Testis (tissue), 3 donors: Measurements from ENCODE around the gene CEP43. TPM values are rescaled to one million over a fixed set of nuclear protein-coding genes. Genes with fewer than 3 reads are reported as not detected.

ENCODE experiments used
- DNase-seq: peaks from one replicate; pipeline ENCODE4 v3.0.0-alpha.2; 2019
- H3K27ac ChIP-seq, 2 donors: fragments of 200-600 bp; sonication (generic); one replicate each; pipeline ENCODE4 v1.5.1; 2019
- H3K27me3 ChIP-seq: fragments of 200-600 bp; sonication (generic); one replicate; pipeline ENCODE4 v1.5.1; 2019
- H3K36me3 ChIP-seq: fragments of 200-600 bp; sonication (generic); one replicate; pipeline ENCODE4 v1.5.1; 2017; ENCODE audit warnings: low read depth; ENCODE audit errors: missing control alignments
- H3K4me1 ChIP-seq: fragments of 200-600 bp; sonication (generic); one replicate; pipeline ENCODE4 v1.5.1; 2019
- H3K4me3 ChIP-seq, 2 donors: fragments of 200-600 bp; sonication (generic); one replicate each; pipeline ENCODE4 v1.5.1; 2017 to 2019
- H3K9me3 ChIP-seq: fragments of 200-600 bp; sonication (generic); one replicate; pipeline ENCODE4 v1.5.1; 2017
- CTCF ChIP-seq, 3 experiments: fragments of 450-650 bp in 2 of 3; fragments of 200-600 bp in 1 of 3; sonication (generic) in 1 of 3; IDR thresholded peaks; one replicate each; pipeline ENCODE4 v1.5.1; 2016 to 2019; ENCODE audit warnings: antibody characterized with exemption in 3 of 3, mild to moderate bottlenecking in 2 of 3, moderate library complexity in 1 of 3
- POLR2A ChIP-seq: fragments of 450-650 bp; IDR thresholded peaks from one replicate; pipeline ENCODE4 v1.6.1; 2017; ENCODE audit warnings: antibody characterized with exemption, mild to moderate bottlenecking, moderate library complexity
- WGBS, 2 donors: methylation state at CpG; one replicate each; pipeline ENCODE4 v1.1.5; 2018; 5-methylcytosine and 5-hydroxymethylcytosine counted together
- intact Hi-C: fragments of 100-400 bp; cut with DNase I; formaldehyde crosslinking; loops from one replicate; pipeline ENCODE4 v1.15.1; 2023; ENCODE audit warnings: low total_unique reads
- polyA plus RNA-seq: library from polyadenylated mRNA; stranded (reverse); fragments of 350-450 nt; fragmentation: Illumina TruSeq; extraction: RNeasy Lipid Tissue Mini Kit (QIAGEN cat#74804); gene quantifications from one replicate; pipeline ENCODE4 v1.2.3, GENCODE V29; 2014; ENCODE audit warnings: low read depth, low replicate concordance; ENCODE audit not compliant: insufficient read depth
- total RNA-seq, 2 donors: library from RNA; depleted of rRNA; stranded (reverse); fragments of >200 nt; gene quantifications; one replicate each; pipeline ENCODE4 v1.2.3, GENCODE V29; 2016

Gene CEP43
- total and polyA plus RNA-seq, 3 donors from 2014 or later: 67.0 to 129 (median 105) TPM

GRCh38 chr6:166957087-166957804 is 42.0 kb upstream of the CEP43 start:
- H3K4me1 ChIP-seq: peaks cover 6% of the 10 kb centered on the region
- no peaks in the 10 kb centered on the region for H3K9me3 ChIP-seq
- H3K4me3 ChIP-seq: peak overlapping the region; percentile 78 to 88
- 7 to 35% methylated on average over 6 to 25 of the region's 26 CpGs for WGBS, 2 donors
- intact Hi-C loops: no loop called here
- peak overlapping the region; percentile 53 to 79 for H3K27ac ChIP-seq
- no peak for TF ChIP-seq POLR2A
- no peak for TF ChIP-seq CTCF (IDR thresholded peaks at IDR 0.05)
- H3K27me3 ChIP-seq: no peaks in the 10 kb centered on the region
- no peaks in the 10 kb centered on the region for H3K36me3 ChIP-seq
- peak; percentile 46 for DNase-seq

GRCh38 chr6:166957805-166958076 is 41.5 kb upstream of the CEP43 start:
- no peak overlapping the region for H3K4me3 ChIP-seq
- 51 to 73% methylated on average over 5 of the region's 5 CpGs for WGBS, 2 donors
- intact Hi-C loops: no loop called here
- no peaks in the 10 kb centered on the region for H3K36me3 ChIP-seq
- H3K27ac ChIP-seq: peak overlapping the region; percentile 53 to 79
- DNase-seq: no peak
- H3K27me3 ChIP-seq: no peaks in the 10 kb centered on the region
- H3K9me3 ChIP-seq: no peaks in the 10 kb centered on the region
- TF ChIP-seq CTCF (IDR thresholded peaks at IDR 0.05) (no peak), POLR2A (no peak)
- H3K4me1 ChIP-seq: peaks cover 6% of the 10 kb centered on the region

- intact Hi-C loops: no loop called here
- H3K27ac ChIP-seq: peak overlapping the region in 1 of 2 donors; percentile 41
- TF ChIP-seq CTCF (IDR thresholded peaks at IDR 0.05) (no peak), POLR2A (no peak)
- no peak for DNase-seq
- no peaks in the 10 kb centered on the region for H3K9me3 ChIP-seq
- H3K4me3 ChIP-seq: no peak overlapping the region
- 77 to 83% methylated on average over 13 of the region's 13 CpGs for WGBS, 2 donors
- H3K27me3 ChIP-seq: no peaks in the 10 kb centered on the region
- no peaks in the 10 kb centered on the region for H3K36me3 ChIP-seq
- peaks cover 6% of the 10 kb centered on the region for H3K4me1 ChIP-seq
These were observed 40.0 kb upstream of the CEP43 start for GRCh38 chr6:166958926-166959861.

- DNase-seq: no peak
- Histone ChIP-seq H3K4me3 (no peak overlapping the region), H3K9me3 (no peaks in the 10 kb centered on the region), H3K4me1 (peaks cover 6% of the 10 kb centered on the region), H3K27me3 (no peaks in the 10 kb centered on the region), H3K36me3 (no peaks in the 10 kb centered on the region), H3K27ac (no peak overlapping the region)
- no peak for TF ChIP-seq POLR2A
- TF ChIP-seq CTCF (IDR thresholded peaks at IDR 0.05): no peak
- WGBS, 2 donors: 88 to 89% methylated on average over 9 of the region's 9 CpGs
- intact Hi-C loops: no loop called here
These were observed 39.1 kb upstream of the CEP43 start for GRCh38 chr6:166959911-166960608.
